ENCODE measurements around the gene ARHGDIB.

The ARHGDIB gene

DNA sequence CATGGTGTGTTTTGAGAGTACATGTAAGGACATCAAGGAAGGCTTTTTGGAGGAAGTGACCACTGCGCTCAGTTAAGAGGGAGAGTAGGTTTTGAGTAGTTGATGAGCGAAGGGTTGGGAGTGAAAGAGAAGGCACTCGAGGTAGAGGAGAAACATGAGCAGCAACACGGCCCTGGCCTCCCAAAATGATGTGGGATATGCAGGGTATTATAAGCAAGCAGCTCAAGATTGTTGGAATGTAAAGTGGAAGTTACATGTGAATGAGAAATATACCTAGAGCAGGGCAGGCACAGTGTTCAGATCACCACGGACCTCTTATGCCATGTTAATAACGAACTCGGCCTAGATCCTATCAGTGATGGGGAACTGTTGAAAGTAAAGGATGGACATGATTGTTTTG lies 2.1 kb upstream of the ARHGDIB start:
- no peak overlapping the region for H3K4me3 ChIP-seq (ENCODE audit: low read depth, low read length)
- TF ChIP-seq, protein P1, sequence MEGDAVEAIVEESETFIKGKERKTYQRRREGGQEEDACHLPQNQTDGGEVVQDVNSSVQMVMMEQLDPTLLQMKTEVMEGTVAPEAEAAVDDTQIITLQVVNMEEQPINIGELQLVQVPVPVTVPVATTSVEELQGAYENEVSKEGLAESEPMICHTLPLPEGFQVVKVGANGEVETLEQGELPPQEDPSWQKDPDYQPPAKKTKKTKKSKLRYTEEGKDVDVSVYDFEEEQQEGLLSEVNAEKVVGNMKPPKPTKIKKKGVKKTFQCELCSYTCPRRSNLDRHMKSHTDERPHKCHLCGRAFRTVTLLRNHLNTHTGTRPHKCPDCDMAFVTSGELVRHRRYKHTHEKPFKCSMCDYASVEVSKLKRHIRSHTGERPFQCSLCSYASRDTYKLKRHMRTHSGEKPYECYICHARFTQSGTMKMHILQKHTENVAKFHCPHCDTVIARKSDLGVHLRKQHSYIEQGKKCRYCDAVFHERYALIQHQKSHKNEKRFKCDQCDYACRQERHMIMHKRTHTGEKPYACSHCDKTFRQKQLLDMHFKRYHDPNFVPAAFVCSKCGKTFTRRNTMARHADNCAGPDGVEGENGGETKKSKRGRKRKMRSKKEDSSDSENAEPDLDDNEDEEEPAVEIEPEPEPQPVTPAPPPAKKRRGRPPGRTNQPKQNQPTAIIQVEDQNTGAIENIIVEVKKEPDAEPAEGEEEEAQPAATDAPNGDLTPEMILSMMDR (IDR thresholded peaks at IDR 0.05; ENCODE audit: insufficient read depth, low read depth, low read length, missing control alignments): no peak
- no peak for DNase-seq (ENCODE audit: low read depth)

GRCh38 chr12:14962797-14963196 lies 1.4 kb upstream of the ARHGDIB start:
- DNase-seq (ENCODE audit: low read depth): no peak
- H3K4me3 ChIP-seq (ENCODE audit: low read depth, low read length): peak overlapping the region; percentile 98
- TF ChIP-seq, protein P1 (IDR thresholded peaks at IDR 0.05; ENCODE audit: insufficient read depth, low read depth, low read length, missing control alignments): no peak

DNA sequence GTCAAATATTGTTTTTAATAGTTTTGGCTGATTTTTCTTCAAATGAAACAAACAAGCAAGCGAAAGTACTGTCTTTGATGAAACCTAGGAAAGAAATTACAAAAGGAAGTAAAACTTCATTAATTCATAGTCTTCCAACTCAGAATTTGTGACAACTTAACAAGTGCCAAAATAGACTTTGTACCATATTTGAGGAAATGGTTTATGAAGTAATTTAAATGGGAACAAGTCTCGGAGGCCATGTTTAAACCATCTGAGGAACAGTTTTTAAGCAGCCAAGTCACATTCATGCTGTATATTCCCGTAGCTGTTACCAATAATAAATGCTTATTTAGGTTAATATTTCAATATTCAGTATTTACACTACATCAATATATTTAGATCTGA lies 745 bp upstream of the ARHGDIB start:
- TF ChIP-seq, protein P1 (IDR thresholded peaks at IDR 0.05; ENCODE audit: insufficient read depth, low read depth, low read length, missing control alignments): no peak
- peak overlapping the region; percentile 98 for H3K4me3 ChIP-seq (ENCODE audit: low read depth, low read length)
- peak; percentile 34 for DNase-seq (ENCODE audit: low read depth)

DNA sequence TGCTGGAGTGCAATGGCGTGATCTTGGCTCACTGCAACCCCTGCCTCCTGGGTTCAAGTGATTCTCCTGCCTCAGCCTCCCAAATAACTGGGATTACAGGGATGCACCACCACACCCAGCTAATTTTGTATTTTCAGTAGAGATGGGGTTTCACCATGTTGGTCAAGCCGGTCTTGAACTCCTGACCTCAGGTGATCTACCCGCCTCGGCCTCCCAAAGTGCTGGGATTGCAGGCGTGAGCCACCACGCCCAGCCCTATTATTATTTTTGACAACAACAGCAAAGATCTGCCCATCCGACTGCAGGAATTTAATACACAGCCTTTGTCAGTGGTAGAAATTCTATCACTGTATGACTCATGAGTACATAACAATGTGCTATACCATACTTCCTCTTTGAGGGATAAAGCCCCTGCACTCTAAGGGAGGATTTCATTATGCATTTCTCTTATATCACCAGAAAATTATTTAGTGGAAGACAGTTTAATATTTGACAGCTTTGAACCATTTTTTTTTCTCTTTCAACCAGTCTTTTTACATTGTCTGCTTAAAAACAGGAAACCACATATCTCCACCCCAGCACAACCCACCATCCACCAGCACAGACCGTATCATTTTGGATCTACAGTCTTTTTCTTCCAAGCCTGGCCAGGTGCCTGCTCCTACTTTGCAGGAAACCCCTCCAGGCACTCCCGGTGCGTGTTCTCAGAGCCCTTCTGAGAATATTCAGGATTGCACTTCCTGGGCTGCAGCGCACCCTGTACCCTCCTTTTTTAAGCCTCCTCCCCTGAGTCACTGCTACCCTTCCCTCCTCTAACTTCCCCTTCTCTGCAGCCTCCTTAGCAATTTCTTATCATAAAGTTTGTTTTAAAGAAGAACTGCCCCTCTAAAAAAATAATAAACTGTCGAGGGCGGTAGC lies 594 bp downstream of the ARHGDIB start:
- peak; percentile 53 for DNase-seq (ENCODE audit: low read depth)
- peak overlapping the region; percentile 98 for H3K4me3 ChIP-seq (ENCODE audit: low read depth, low read length)

GRCh38 chr12:14959916-14960496 lies 1.4 kb downstream of the ARHGDIB start:
- TF ChIP-seq, protein P1 (IDR thresholded peaks at IDR 0.05; ENCODE audit: insufficient read depth, low read depth, low read length, missing control alignments): no peak
- peak overlapping the region; percentile 98 for H3K4me3 ChIP-seq (ENCODE audit: low read depth, low read length)
- DNase-seq (ENCODE audit: low read depth): no peak

More for the DNA sequence above, 594 bp downstream of the ARHGDIB start:
- TF ChIP-seq, protein P1 (IDR thresholded peaks at IDR 0.05; ENCODE audit: insufficient read depth, low read depth, low read length, missing control alignments): no peak

- TF ChIP-seq, protein P1 (IDR thresholded peaks at IDR 0.05; ENCODE audit: insufficient read depth, low read depth, low read length, missing control alignments): no peak
- DNase-seq (ENCODE audit: low read depth): no peak
- H3K4me3 ChIP-seq (ENCODE audit: low read depth, low read length): peak overlapping the region; percentile 98
These were observed 1.9 kb downstream of the ARHGDIB start for GRCh38 chr12:14959463-14959862.
